H9 (cell line): ENCODE measurements around the gene GSTM3. TPM values are rescaled to one million over a fixed set of nuclear protein-coding genes. Genes with fewer than 3 reads are reported as not detected.

Experiments used
- DNase-seq: peaks from one replicate; pipeline ENCODE4 v3.0.0-alpha.2; 2017
- H2AFZ ChIP-seq: one replicate; pipeline ENCODE4 v1.6.1; 2013; ENCODE audit warnings: mild to moderate bottlenecking, low read length, control low read depth, moderate library complexity
- H2AK5ac ChIP-seq: 2 replicates; pipeline ENCODE4 v1.6.1; 2013; ENCODE audit warnings: low read length, control low read depth, mixed read lengths; ENCODE audit not compliant: insufficient read length
- H2BK120ac ChIP-seq: one replicate; pipeline ENCODE4 v1.6.1; 2013; ENCODE audit warnings: low read depth, mild to moderate bottlenecking, low read length, control low read depth, inconsistent platforms; ENCODE audit not compliant: poor library complexity, severe bottlenecking
- H2BK12ac ChIP-seq: 2 replicates; pipeline ENCODE4 v1.6.1; 2013; ENCODE audit warnings: low read length, control low read depth, mixed read lengths, low read depth; ENCODE audit not compliant: insufficient read length
- H2BK15ac ChIP-seq: 2 replicates; pipeline ENCODE4 v1.6.1; 2013; ENCODE audit warnings: low read depth, low read length, control low read depth
- H2BK20ac ChIP-seq: one replicate; pipeline ENCODE4 v1.6.1; 2013; ENCODE audit warnings: low read depth, mild to moderate bottlenecking, low read length, control low read depth, inconsistent platforms; ENCODE audit not compliant: poor library complexity, severe bottlenecking
- H2BK5ac ChIP-seq: 2 replicates; pipeline ENCODE4 v1.6.1; 2013; ENCODE audit warnings: low read length, control low read depth, mixed read lengths; ENCODE audit not compliant: insufficient read length
- H3K14ac ChIP-seq: 2 replicates; pipeline ENCODE4 v1.6.1; 2013; ENCODE audit warnings: low read length, control low read depth; ENCODE audit not compliant: insufficient read depth
- H3K18ac ChIP-seq: 2 replicates; pipeline ENCODE4 v1.6.1; 2013; ENCODE audit warnings: low read depth, mild to moderate bottlenecking, mixed read lengths, low read length, control low read depth; ENCODE audit not compliant: insufficient read length
- H3K23ac ChIP-seq: 2 replicates; pipeline ENCODE4 v1.6.1; 2013; ENCODE audit warnings: low read length, control low read depth, mixed read lengths, low read depth; ENCODE audit not compliant: insufficient read length
- H3K23me2 ChIP-seq: 2 replicates; pipeline ENCODE4 v1.6.1; 2013; ENCODE audit warnings: low read depth, mild to moderate bottlenecking, mixed read lengths, low read length, control low read depth; ENCODE audit not compliant: insufficient read length, poor library complexity, severe bottlenecking
- H3K27ac ChIP-seq: 2 replicates; pipeline ENCODE4 v1.5.1; 2013; ENCODE audit warnings: low read length, control low read depth, mixed read lengths, low read depth; ENCODE audit not compliant: insufficient read length
- H3K27me3 ChIP-seq: 2 replicates; pipeline ENCODE4 v1.6.1; 2013; ENCODE audit warnings: low read length, control low read depth, inconsistent platforms; ENCODE audit not compliant: insufficient read depth
- H3K4ac ChIP-seq: 2 replicates; pipeline ENCODE4 v1.6.1; 2013; ENCODE audit warnings: low read depth, mild to moderate bottlenecking, control low read depth, inconsistent platforms, low read length, moderate library complexity
- H3K4me1 ChIP-seq: 2 replicates; pipeline ENCODE4 v1.6.1; 2013; ENCODE audit warnings: low read length, control low read depth, inconsistent platforms; ENCODE audit not compliant: insufficient read depth
- H3K4me2 ChIP-seq: 2 replicates; pipeline ENCODE4 v1.6.1; 2013; ENCODE audit warnings: low read length, control low read depth, mixed read lengths; ENCODE audit not compliant: insufficient read length, insufficient read depth
- H3K56ac ChIP-seq: 2 replicates; pipeline ENCODE4 v1.6.1; 2013; ENCODE audit warnings: low read depth, mild to moderate bottlenecking, mixed read lengths, low read length, control low read depth; ENCODE audit not compliant: insufficient read length
- H3K79me1 ChIP-seq: 2 replicates; pipeline ENCODE4 v1.6.1; 2013; ENCODE audit warnings: low read depth, mild to moderate bottlenecking, moderate library complexity, low read length, control low read depth, inconsistent platforms; ENCODE audit not compliant: insufficient read depth, poor library complexity, severe bottlenecking
- H3K79me2 ChIP-seq: 2 replicates; pipeline ENCODE4 v1.6.1; 2013; ENCODE audit warnings: low read length, control low read depth, inconsistent platforms; ENCODE audit not compliant: insufficient read depth
- H3K9ac ChIP-seq: 2 replicates; pipeline ENCODE4 v1.6.1; 2013; ENCODE audit warnings: low read length, control low read depth, mixed read lengths; ENCODE audit not compliant: insufficient read length; ENCODE audit errors: extremely low read depth
- H3K9me3 ChIP-seq: one replicate; pipeline ENCODE4 v1.6.1; 2013; ENCODE audit warnings: low read depth, low read length, inconsistent platforms; ENCODE audit not compliant: control insufficient read depth
- H3T11ph ChIP-seq: one replicate; pipeline ENCODE4 v1.6.1; 2013; ENCODE audit warnings: mild to moderate bottlenecking, low read length, control low read depth, inconsistent platforms
- H4K20me1 ChIP-seq: one replicate; pipeline ENCODE4 v1.6.1; 2013; ENCODE audit not compliant: control insufficient read depth, insufficient read length, insufficient read depth
- H4K5ac ChIP-seq: 2 replicates; pipeline ENCODE4 v1.6.1; 2013; ENCODE audit warnings: low read depth, mild to moderate bottlenecking, mixed read lengths, low read length, control low read depth; ENCODE audit not compliant: insufficient read length
- H4K8ac ChIP-seq: replicated peaks from 2 replicates; pipeline ENCODE4 v1.6.1; 2013; ENCODE audit warnings: low read length, control low read depth, mixed read lengths, low read depth; ENCODE audit not compliant: insufficient read length
- H4K91ac ChIP-seq: 2 replicates; pipeline ENCODE4 v1.6.1; 2013; ENCODE audit warnings: low read depth, mild to moderate bottlenecking, moderate library complexity, mixed read lengths, low read length, control low read depth; ENCODE audit not compliant: insufficient read length
- H3K27ac Mint-ChIP-seq, 3 experiments: 2 replicates in 2 of 3; 3 replicates in 1 of 3; pipeline ENCODE4 v1.8.0; 2020 to 2021; ENCODE audit warnings: mixed read lengths in 3 of 3, mild to moderate bottlenecking in 1 of 3, moderate library complexity in 1 of 3
- H3K27me3 Mint-ChIP-seq: 2 replicates; pipeline ENCODE4 v1.8.0; 2021; ENCODE audit warnings: low read depth, mild to moderate bottlenecking, moderate library complexity, mixed read lengths
- H3K36me3 Mint-ChIP-seq, 3 experiments: 2 replicates in 2 of 3; 3 replicates in 1 of 3; pipeline ENCODE4 v1.8.0; 2020 to 2021; ENCODE audit warnings: low read depth in 3 of 3, mixed read lengths in 3 of 3; ENCODE audit not compliant: insufficient read depth in 1 of 3
- H3K4me1 Mint-ChIP-seq, 2 experiments: 2 replicates each; pipeline ENCODE4 v1.8.0; 2020; ENCODE audit warnings: mixed read lengths in 2 of 2
- H3K4me3 Mint-ChIP-seq, 2 experiments: 2 replicates in 1 of 2; 3 replicates in 1 of 2; pipeline ENCODE4 v1.8.0; 2020 to 2021; ENCODE audit warnings: mild to moderate bottlenecking in 2 of 2, mixed read lengths in 2 of 2, moderate library complexity in 1 of 2
- H3K9me3 Mint-ChIP-seq, 2 experiments: 2 replicates in 1 of 2; 3 replicates in 1 of 2; pipeline ENCODE4 v1.8.0; 2020; ENCODE audit warnings: mild to moderate bottlenecking in 2 of 2, mixed read lengths in 2 of 2, moderate library complexity in 1 of 2
- WGBS: extraction: QIAGEN DNeasy Blood & Tissue Kit; methylation state at CpG from one replicate; pipeline ENCODE4 v1.1.7; 2013; ENCODE audit warnings: missing lambda C conversion rate, low lambda C conversion rate, mixed read lengths; ENCODE audit not compliant: insufficient read length; ENCODE audit errors: extremely low coverage; 5-methylcytosine and 5-hydroxymethylcytosine counted together
- total RNA-seq: library from RNA; stranded (reverse); gene quantifications from 2 replicates; pipeline ENCODE4 v1.2.1, GENCODE V29; 2021
- TF ChIP-seq, protein P1 (sequence below): fragments of 200-600 bp; sonication (generic); conservative IDR thresholded peaks from 3 replicates; pipeline ENCODE4 v1.8.0; 2021; ENCODE audit warnings: antibody characterized with exemption, mild to moderate bottlenecking

The GSTM3 gene
- total RNA-seq, 1 experiment from 2014 or later, result 3.5 TPM

DNA sequence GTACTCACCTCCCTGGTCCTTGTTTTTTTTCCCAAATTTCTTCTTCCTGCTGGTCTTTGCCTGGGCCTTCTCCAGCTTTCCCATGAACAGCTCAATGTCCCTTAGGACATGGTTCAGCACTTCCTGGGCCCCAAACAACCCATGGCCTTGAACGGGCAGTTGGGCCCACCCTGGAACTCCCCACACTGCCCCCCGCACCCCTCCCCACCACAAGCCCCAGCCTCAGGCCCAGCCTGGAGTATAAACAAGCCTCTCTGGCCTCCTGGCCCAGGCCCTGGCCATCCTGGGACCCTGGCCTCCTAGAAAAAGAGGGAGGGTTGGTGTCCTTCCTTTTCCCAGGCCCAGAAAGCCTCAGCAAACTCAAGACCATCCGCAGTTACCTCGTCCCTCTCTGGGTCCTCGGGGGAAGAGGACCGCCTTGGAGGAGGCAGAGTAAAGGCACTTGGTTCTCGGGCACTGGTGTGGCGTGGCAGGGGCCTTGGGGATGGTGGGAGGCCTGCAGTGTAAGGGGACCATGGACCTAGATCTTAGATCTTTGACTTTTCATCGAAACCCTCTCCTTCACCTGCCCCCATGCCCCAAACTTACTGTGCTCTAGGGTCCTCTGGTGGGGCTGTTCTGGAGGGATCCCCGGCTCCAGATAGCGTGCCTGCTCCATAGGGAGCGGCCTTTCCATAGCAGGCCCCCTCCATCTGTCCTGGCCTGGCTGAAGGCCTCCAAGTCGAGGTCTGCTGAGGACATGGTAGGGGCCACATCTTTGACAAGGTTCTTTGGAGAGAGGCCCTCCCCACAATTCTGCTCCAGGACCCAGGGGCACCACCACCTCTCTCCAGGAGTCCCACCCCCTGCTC is 17.3 kb upstream of the GSTM3 start:
- Histone ChIP-seq H4K20me1 (no peaks in the 10 kb centered on the region), H4K5ac (no peak overlapping the region), H3K4me1 (no peaks in the 10 kb centered on the region), H3K27ac (no peak overlapping the region), H3K23me2 (no peaks in the 10 kb centered on the region), H3K9ac (no peak overlapping the region), H4K8ac (no peak overlapping the region), H2BK12ac (no peak overlapping the region), H3K18ac (no peak overlapping the region), H3K79me2 (no peaks in the 10 kb centered on the region), H2AK5ac (no peak overlapping the region), H2BK20ac (no peak overlapping the region), H3K9me3 (no peaks in the 10 kb centered on the region), H3K14ac (no peak overlapping the region; the same call in 1 of the 2 replicates), H2BK15ac (no peak overlapping the region), H3K79me1 (no peaks in the 10 kb centered on the region), H2AFZ (no peak overlapping the region), H3K56ac (no peak overlapping the region), H2BK120ac (no peak overlapping the region), H3T11ph (no peak overlapping the region), H4K91ac (no peak overlapping the region), H3K4me2 (no peak overlapping the region), H3K23ac (no peak overlapping the region), H3K4ac (no peak overlapping the region), H2BK5ac (no peak overlapping the region), H3K27me3 (no peaks in the 10 kb centered on the region)
- no peaks in the 10 kb centered on the region for H3K9me3 Mint-ChIP-seq
- no CpG with 5 or more reads among the region's 13 CpGs for WGBS
- H3K4me1 Mint-ChIP-seq, result peaks cover 4 to 5% of the 10 kb centered on the region in 2 experiments; a peak in 2 of 4 replicates
- TF ChIP-seq, protein P1, sequence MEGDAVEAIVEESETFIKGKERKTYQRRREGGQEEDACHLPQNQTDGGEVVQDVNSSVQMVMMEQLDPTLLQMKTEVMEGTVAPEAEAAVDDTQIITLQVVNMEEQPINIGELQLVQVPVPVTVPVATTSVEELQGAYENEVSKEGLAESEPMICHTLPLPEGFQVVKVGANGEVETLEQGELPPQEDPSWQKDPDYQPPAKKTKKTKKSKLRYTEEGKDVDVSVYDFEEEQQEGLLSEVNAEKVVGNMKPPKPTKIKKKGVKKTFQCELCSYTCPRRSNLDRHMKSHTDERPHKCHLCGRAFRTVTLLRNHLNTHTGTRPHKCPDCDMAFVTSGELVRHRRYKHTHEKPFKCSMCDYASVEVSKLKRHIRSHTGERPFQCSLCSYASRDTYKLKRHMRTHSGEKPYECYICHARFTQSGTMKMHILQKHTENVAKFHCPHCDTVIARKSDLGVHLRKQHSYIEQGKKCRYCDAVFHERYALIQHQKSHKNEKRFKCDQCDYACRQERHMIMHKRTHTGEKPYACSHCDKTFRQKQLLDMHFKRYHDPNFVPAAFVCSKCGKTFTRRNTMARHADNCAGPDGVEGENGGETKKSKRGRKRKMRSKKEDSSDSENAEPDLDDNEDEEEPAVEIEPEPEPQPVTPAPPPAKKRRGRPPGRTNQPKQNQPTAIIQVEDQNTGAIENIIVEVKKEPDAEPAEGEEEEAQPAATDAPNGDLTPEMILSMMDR, result no peak
- H3K4me3 Mint-ChIP-seq, result no peak overlapping the region
- peaks cover 3% of the 10 kb centered on the region; the same call in 1 of the 2 replicates for H3K27me3 Mint-ChIP-seq
- no peak overlapping the region for H3K27ac Mint-ChIP-seq
- H3K36me3 Mint-ChIP-seq, result no peaks in the 10 kb centered on the region
- DNase-seq, result no peak
